Calu3 (cell line): ENCODE results near the gene FAM24A. TPM values are rescaled to one million over a fixed set of nuclear protein-coding genes. Genes with fewer than 3 reads are reported as not detected.

ENCODE experiments used
- BruUV-seq: library from RNA; stranded (reverse); fragments of 400-500 nt; replicated peaks from 2 replicates; lab custom pipeline; 2021; lab: Mats Ljungman, UMichigan
- CTCF ChIA-PET: fragments of 300-600 bp; sonication (Branson Sonifier 250); formaldehyde crosslinking; loops from one replicate; lab custom pipeline; 2022; ENCODE audit warnings: antibody characterized with exemption; lab: Charles Lee
- DNase-seq: peaks from one replicate; pipeline ENCODE4 v3.0.0; 2022
- H3K27ac Mint-ChIP-seq: one replicate; pipeline ENCODE4 v1.8.0; 2022; ENCODE audit warnings: mixed read lengths; ENCODE audit not compliant: unreplicated experiment
- H3K27me3 Mint-ChIP-seq: one replicate; pipeline ENCODE4 v1.8.0; 2022; ENCODE audit warnings: mixed read lengths; ENCODE audit not compliant: unreplicated experiment
- H3K36me3 Mint-ChIP-seq: one replicate; pipeline ENCODE4 v1.8.0; 2022; ENCODE audit warnings: mild to moderate bottlenecking, moderate library complexity, mixed read lengths; ENCODE audit not compliant: insufficient read depth, unreplicated experiment
- H3K4me1 Mint-ChIP-seq: one replicate; pipeline ENCODE4 v1.8.0; 2022; ENCODE audit warnings: mild to moderate bottlenecking, low read depth, mixed read lengths; ENCODE audit not compliant: unreplicated experiment
- H3K4me3 Mint-ChIP-seq: one replicate; pipeline ENCODE4 v1.8.0; 2022; ENCODE audit warnings: mild to moderate bottlenecking, low read depth, moderate library complexity, mixed read lengths; ENCODE audit not compliant: unreplicated experiment
- H3K9me3 Mint-ChIP-seq: one replicate; pipeline ENCODE4 v1.8.0; 2022; ENCODE audit warnings: low read depth, mixed read lengths; ENCODE audit not compliant: unreplicated experiment
- CTCF ChIP-seq: fragments of 200-600 bp; IDR thresholded peaks from one replicate; pipeline ENCODE4 v1.8.0; 2022; ENCODE audit warnings: antibody characterized with exemption; ENCODE audit not compliant: unreplicated experiment
- intact Hi-C: fragments of 100-400 bp; cut with micrococcal nuclease; formaldehyde crosslinking; loops from one replicate; pipeline ENCODE4 v1.10.0; 2022; ENCODE audit not compliant: unreplicated experiment
- total RNA-seq: library from RNA; stranded (reverse); gene quantifications from 2 replicates; pipeline ENCODE4 v1.2.3, GENCODE V29; 2022

FAM24A gene
- total RNA-seq, 1 experiment from 2014 or later, result not detected

DNA sequence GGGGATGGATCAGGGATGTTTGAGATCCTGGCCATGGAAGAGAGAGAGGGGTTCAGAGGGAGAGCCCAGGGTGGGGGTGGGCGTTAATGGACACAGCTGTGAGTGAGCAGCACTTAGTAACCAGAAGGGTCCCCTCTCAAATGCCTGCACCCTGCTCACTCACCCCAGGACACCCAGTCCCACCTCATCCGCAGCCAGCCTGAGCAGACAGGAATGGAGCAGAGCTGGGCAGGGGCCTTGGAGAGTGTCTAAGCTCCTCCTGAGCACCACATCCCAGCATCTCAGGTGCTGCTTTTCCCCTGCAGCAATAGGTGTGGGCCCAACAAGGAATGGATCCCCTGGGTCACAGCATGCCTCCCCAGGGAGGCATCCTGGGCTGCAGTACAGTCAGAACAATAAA is 5.3 kb downstream of the FAM24A start:
- intact Hi-C loops, result no loop called here
- BruUV-seq, result no TSS peak
- H3K9me3 Mint-ChIP-seq, result no peaks in the 10 kb centered on the region
- H3K36me3 Mint-ChIP-seq, result no peaks in the 10 kb centered on the region
- H3K27me3 Mint-ChIP-seq, result no peaks in the 10 kb centered on the region
- H3K4me1 Mint-ChIP-seq, result no peaks in the 10 kb centered on the region
- H3K27ac Mint-ChIP-seq, result no peak overlapping the region
- no peak overlapping the region for H3K4me3 Mint-ChIP-seq
- no peak for TF ChIP-seq CTCF
- CTCF ChIA-PET, result no interaction called here
- no peak for DNase-seq

DNA sequence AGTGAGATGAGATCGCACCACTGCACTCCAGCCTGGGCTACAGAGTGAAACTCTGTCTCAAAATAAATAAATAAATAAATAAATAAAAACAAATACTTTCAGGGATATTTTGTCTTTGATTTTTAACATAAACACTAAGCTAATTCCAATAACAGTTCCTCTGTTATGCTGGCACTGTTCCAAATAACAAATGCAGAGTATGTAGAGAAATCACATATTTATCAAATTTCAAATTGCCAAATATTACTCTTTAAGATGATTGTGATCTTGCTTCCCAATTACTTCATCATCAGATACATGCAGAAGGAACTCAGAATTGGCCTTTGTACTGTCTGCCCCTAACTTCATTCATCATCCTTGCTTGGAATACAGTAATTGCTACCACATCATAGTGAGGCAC is 19.7 kb downstream of the FAM24A start:
- BruUV-seq, result no TSS peak
- no peaks in the 10 kb centered on the region for H3K4me1 Mint-ChIP-seq
- H3K9me3 Mint-ChIP-seq, result no peaks in the 10 kb centered on the region
- H3K27ac Mint-ChIP-seq, result no peak overlapping the region
- H3K36me3 Mint-ChIP-seq, result no peaks in the 10 kb centered on the region
- intact Hi-C loops, result no loop called here
- CTCF ChIA-PET, result no interaction called here
- no peak for TF ChIP-seq CTCF
- DNase-seq, result no peak
- H3K4me3 Mint-ChIP-seq, result no peak overlapping the region
- no peaks in the 10 kb centered on the region for H3K27me3 Mint-ChIP-seq

DNA sequence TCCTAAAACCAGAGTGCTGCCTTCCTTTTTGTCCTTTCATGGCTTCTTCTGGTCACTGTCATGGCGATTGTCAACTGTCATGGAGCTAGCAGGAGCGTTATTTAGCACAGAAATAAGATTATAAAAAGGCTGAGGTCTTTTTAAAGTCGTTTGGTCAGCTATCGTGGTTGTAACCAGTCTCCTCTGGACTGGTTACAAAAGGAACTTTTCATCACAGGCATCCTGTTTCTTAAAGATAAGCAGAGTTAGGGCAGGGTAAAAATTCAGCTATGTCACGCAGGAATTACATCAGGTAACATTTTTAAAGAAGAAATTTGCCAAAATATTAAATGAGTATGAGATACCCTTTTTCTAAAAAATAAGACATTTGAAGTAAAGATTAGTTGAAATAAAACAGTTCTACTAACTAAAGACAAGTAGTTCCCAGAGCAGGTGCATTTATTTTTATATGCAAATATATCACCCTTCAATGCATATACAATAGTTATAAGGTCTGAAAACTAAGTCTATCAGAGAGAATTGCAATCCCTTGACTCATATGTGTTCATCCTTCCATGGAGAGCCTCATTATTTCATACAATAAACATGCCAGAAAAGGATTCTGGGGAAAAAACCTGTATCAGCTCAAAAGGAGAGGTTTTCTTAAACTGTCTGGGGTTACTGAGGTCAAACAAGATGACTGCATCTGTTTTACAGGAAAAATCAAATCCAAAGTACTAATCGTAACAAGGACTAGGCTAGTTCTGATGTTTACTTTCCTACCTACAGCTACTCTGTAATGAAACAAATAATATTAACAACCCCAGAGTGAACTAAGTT is 20.9 kb downstream of the FAM24A start:
- intact Hi-C loops, result no loop called here
- CTCF ChIA-PET, result no interaction called here
- TF ChIP-seq CTCF, result no peak
- no peaks in the 10 kb centered on the region for H3K9me3 Mint-ChIP-seq
- no peak overlapping the region for H3K4me3 Mint-ChIP-seq
- no peaks in the 10 kb centered on the region for H3K27me3 Mint-ChIP-seq
- H3K4me1 Mint-ChIP-seq, result no peaks in the 10 kb centered on the region
- BruUV-seq, result no TSS peak
- H3K27ac Mint-ChIP-seq, result no peak overlapping the region
- no peaks in the 10 kb centered on the region for H3K36me3 Mint-ChIP-seq
- DNase-seq, result no peak

DNA sequence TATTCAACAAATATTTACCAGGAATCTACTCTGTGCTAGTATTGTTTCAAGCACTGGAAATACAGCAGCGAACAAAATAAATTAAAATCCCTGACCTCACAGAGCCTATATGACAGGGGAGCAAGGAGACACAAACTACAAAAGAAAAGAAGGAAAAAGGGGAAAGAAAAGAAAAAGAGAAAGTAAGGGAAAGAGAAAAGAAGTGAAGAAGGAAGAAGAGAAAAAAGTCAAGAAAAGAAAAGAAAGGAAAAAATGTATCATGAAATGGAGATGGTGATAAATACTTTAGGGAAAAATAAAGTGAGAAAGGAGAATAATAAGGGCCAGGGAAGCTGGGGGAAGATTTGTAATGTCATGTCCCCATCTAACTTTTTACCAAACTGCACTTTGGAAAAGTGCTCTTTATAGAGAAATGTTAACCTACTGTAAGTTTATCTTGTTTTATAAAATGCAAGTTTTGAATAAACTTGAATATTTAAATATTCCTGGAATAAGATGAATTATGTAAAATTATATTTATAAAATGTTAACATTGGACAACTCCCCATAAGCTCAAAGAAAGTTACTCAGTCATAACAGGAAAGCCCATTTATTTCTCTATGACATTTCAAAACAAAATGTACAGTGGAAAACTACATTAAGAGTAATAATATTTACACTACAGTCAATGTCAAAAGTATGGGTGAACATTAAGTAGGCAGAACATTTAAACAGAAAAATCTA is 28.9 kb downstream of the FAM24A start:
- peak overlapping the region; percentile 4 for H3K27ac Mint-ChIP-seq
- BruUV-seq, result no TSS peak
- intact Hi-C loops, result no loop called here
- no peak overlapping the region for H3K4me3 Mint-ChIP-seq
- H3K36me3 Mint-ChIP-seq, result no peaks in the 10 kb centered on the region
- TF ChIP-seq CTCF, result no peak
- DNase-seq, result no peak
- CTCF ChIA-PET, result no interaction called here
- no peaks in the 10 kb centered on the region for H3K4me1 Mint-ChIP-seq
- H3K27me3 Mint-ChIP-seq, result no peaks in the 10 kb centered on the region
- H3K9me3 Mint-ChIP-seq, result no peaks in the 10 kb centered on the region
